Cardiac muscle cell (in vitro differentiated cells and primary cell): ENCODE measurements around the gene ROPN1L. TPM values are rescaled to one million over a fixed set of nuclear protein-coding genes. Genes with fewer than 3 reads are reported as not detected.
A peak's percentile ranks its signal among the peaks of the same experiment; 100 is the strongest.

ENCODE experiments used
- DNase-seq, 2 donors: peaks; one replicate each; pipeline versions ENCODE4 v3.0.0 to v3.0.0-alpha.2; 2010 to 2017; ENCODE audit warnings: low read depth in 1 of 2, low spot score in 1 of 2
- H3K27ac ChIP-seq: fragments of 200-600 bp; sonication (generic); 2 replicates; pipeline ENCODE4 v1.5.1; 2016
- H3K27me3 ChIP-seq: fragments of 200-600 bp; sonication (generic); 2 replicates; pipeline ENCODE4 v1.6.0; 2016; ENCODE audit warnings: control low read depth
- H3K36me3 ChIP-seq: fragments of 200-600 bp; sonication (generic); 2 replicates; pipeline ENCODE4 v1.5.1; 2016; ENCODE audit warnings: control low read depth
- H3K4me1 ChIP-seq: fragments of 200-600 bp; sonication (generic); 2 replicates; pipeline ENCODE4 v1.8.1; 2017; ENCODE audit warnings: low read depth, mild to moderate bottlenecking, mixed run types
- H3K4me3 ChIP-seq: fragments of 200-600 bp; sonication (generic); 2 replicates; pipeline ENCODE4 v1.5.1; 2016; ENCODE audit warnings: mild to moderate bottlenecking
- H3K9me3 ChIP-seq: fragments of 200-600 bp; sonication (generic); 2 replicates; pipeline ENCODE4 v1.5.1; 2017; ENCODE audit warnings: low read depth, mild to moderate bottlenecking, control low read depth
- polyA plus RNA-seq: library from polyadenylated mRNA; unstranded; fragments of >200 nt; fragmentation: Nextera tagmentation; extraction: Ambion mirVana; gene quantifications from 2 replicates; pipeline ENCODE4 v1.2.1, GENCODE V29; 2016
- total RNA-seq: library from RNA; depleted of rRNA; stranded (reverse); fragments of >200 nt; gene quantifications from 2 replicates; pipeline ENCODE4 v1.2.3, GENCODE V29; 2016
- TF ChIP-seq, protein P1 (sequence below): IDR thresholded peaks from 2 replicates; pipeline ENCODE4 v1.5.1; 2012; ENCODE audit warnings: low read depth, mild to moderate bottlenecking, low read length

Gene ROPN1L
- total and polyA plus RNA-seq, 2 experiments from 2014 or later, result 1.3 TPM

DNA sequence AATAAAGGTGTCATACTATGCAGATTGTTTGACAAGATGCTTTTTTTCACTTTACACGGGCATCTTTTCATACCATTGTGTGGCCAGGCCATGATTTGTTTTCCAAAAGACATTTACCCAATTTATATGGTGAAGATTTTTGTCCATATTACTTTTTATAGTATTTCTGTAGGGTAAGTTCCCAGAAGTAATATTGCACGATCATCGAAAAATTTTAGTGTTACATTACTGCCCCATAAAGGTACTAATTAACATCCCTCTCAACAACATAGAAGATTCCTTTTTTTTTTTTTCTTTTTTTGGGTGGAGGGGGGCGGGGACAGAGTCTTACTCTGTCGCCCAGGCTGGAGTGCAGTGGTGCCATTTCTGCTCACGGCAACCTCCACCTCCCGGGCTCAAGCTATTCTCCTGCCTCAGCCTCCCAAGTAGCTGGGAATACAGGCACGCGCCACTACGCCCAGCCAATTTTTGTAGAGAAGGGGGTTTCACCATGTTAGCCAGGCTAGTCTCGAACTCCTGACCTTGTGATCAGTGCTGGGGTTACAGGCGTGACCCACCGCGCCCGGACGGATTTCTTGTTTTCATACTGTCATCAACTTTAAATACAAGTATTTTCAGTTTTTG is 1.2 kb upstream of the ROPN1L start:
- Histone ChIP-seq H3K27ac (no peak overlapping the region), H3K36me3 (no peaks in the 10 kb centered on the region), H3K4me3 (no peak overlapping the region), H3K9me3 (no peaks in the 10 kb centered on the region), H3K4me1 (peaks cover 7% of the 10 kb centered on the region), H3K27me3 (peaks cover 6% of the 10 kb centered on the region)
- DNase-seq, result no peak
- TF ChIP-seq, protein P1, sequence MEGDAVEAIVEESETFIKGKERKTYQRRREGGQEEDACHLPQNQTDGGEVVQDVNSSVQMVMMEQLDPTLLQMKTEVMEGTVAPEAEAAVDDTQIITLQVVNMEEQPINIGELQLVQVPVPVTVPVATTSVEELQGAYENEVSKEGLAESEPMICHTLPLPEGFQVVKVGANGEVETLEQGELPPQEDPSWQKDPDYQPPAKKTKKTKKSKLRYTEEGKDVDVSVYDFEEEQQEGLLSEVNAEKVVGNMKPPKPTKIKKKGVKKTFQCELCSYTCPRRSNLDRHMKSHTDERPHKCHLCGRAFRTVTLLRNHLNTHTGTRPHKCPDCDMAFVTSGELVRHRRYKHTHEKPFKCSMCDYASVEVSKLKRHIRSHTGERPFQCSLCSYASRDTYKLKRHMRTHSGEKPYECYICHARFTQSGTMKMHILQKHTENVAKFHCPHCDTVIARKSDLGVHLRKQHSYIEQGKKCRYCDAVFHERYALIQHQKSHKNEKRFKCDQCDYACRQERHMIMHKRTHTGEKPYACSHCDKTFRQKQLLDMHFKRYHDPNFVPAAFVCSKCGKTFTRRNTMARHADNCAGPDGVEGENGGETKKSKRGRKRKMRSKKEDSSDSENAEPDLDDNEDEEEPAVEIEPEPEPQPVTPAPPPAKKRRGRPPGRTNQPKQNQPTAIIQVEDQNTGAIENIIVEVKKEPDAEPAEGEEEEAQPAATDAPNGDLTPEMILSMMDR, result no peak

DNA sequence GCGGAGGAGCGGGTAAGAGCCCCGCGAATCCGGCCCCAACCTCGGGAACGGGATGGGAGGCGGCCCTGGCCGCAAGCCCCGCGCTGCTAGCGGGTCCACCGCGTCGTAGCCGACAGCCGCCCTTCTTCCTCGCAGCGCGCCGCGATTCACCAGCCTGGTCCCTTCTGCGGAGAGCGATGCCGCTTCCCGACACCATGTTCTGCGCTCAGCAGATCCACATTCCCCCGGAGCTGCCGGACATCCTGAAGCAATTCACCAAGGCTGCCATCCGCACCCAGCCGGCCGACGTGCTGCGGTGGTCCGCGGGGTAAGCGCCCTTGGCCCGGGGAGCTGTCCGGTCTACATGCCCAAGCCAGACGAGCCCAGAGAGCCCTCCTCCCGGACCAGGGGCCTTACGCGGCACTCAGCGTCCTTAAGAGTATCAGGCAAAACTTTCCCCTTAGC is 335 bp downstream of the ROPN1L start:
- H3K36me3 ChIP-seq, result no peaks in the 10 kb centered on the region

DNA sequence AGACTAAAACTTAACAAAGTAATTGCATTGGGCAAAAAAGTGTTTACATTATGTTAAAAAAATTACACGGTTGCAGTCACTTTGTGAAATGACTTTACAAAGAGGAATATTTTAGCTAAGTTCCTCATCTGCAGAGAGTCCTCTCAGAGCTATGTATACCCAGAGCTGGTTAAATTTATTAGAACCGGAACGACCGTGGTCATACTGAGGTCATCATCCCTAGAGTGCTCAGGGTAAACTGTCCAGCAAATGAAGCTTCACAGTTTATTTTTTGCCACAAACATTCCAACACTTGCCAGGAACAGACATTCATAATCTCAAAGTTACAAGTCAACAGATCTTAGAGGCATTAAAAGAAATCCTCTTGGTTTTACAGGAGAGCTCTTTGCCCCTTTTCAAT is 897 bp downstream of the ROPN1L start:
- Histone ChIP-seq H3K36me3 (no peaks in the 10 kb centered on the region), H3K9me3 (no peaks in the 10 kb centered on the region), H3K27me3 (peaks cover 6% of the 10 kb centered on the region), H3K4me1 (peaks cover 7% of the 10 kb centered on the region), H3K27ac (no peak overlapping the region), H3K4me3 (no peak overlapping the region)
- no peak for DNase-seq
- TF ChIP-seq, protein P1, result no peak

More for the DNA sequence above, 335 bp downstream of the ROPN1L start:
- DNase-seq, result peak in 1 of 2 donors; percentile 67
- Histone ChIP-seq H3K27ac (no peak overlapping the region), H3K9me3 (no peaks in the 10 kb centered on the region), H3K4me1 (peaks cover 7% of the 10 kb centered on the region), H3K4me3 (peak overlapping the region; percentile 47), H3K27me3 (peaks cover 6% of the 10 kb centered on the region)
- TF ChIP-seq, protein P1, result no peak

DNA sequence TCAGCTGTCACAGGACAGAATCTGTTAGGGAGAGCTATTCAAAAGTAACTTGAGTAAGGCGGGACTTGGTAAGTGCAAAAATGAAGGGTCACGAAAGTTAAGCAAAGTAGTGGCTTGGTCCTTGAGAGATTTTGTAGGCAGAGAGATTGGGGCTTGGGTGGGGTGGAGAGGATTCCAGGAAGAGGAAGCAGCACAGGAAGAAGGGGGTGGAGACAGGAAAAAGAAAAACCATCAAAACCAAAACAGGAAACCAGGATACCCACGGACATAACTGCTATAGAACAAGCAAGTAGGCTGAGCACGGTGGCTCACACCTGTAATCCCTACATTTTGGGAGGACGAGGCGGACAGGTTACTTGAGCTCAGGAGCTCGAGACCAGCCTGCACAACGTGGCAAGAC is 3.7 kb downstream of the ROPN1L start:
- no peak for DNase-seq
- TF ChIP-seq, protein P1, result no peak
- Histone ChIP-seq H3K27me3 (peaks cover 6% of the 10 kb centered on the region), H3K4me3 (no peak overlapping the region), H3K9me3 (no peaks in the 10 kb centered on the region), H3K27ac (no peak overlapping the region), H3K36me3 (no peaks in the 10 kb centered on the region), H3K4me1 (no peaks in the 10 kb centered on the region)

DNA sequence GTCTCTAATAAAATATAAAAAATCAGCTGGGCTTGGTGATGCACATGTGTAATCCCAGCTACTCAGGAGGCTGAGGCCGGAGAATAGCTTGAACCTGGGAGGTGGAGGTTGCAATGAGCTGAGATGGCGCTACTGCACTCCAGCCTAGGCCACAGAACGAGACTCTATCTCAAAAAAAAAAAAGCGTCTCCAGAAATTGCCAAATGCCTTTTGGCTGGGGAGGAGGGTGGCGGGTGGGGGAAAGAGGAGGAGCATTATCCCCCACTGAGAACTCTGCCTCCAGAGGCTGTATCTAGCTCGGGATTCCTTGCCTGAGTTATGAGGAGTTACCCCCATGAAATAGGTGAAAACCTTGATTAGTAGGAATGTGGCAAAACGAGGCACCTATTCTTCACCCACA is 4.8 kb downstream of the ROPN1L start:
- Histone ChIP-seq H3K27me3 (peaks cover 6% of the 10 kb centered on the region), H3K36me3 (no peaks in the 10 kb centered on the region), H3K27ac (no peak overlapping the region), H3K4me1 (no peaks in the 10 kb centered on the region), H3K9me3 (no peaks in the 10 kb centered on the region), H3K4me3 (no peak overlapping the region)
- TF ChIP-seq, protein P1, result no peak
- DNase-seq, result no peak
